H1 (cell line): Measurements from ENCODE around the gene CLDN14.

Source experiments
- CTCF ChIP-seq, 3 experiments: IDR thresholded peaks; 1 replicate in 2 of 3; 2 replicates in 1 of 3; pipeline versions ENCODE4 v1.5.1 to v1.6.1; 2011; ENCODE audit warnings: low read length in 3 of 3, mild to moderate bottlenecking in 3 of 3, inconsistent platforms in 2 of 3, low read depth in 1 of 3, moderate library complexity in 1 of 3; ENCODE audit not compliant: insufficient read depth in 1 of 3; ENCODE audit errors: control extremely low read depth in 1 of 3
- EGR1 ChIP-seq: IDR thresholded peaks from 2 replicates; pipeline ENCODE4 v1.6.1; 2011; ENCODE audit warnings: low read depth, low read length, borderline replicate concordance
- NRF1 ChIP-seq: IDR thresholded peaks from 2 replicates; pipeline ENCODE4 v1.6.1; 2011; ENCODE audit warnings: mild to moderate bottlenecking, low read depth, low read length, improper control_type of control experiment
- SRF ChIP-seq: IDR thresholded peaks from 2 replicates; pipeline ENCODE4 v1.6.1; 2011; ENCODE audit warnings: mild to moderate bottlenecking, low read depth, low read length, moderate library complexity

GRCh38 chr21:36463204-36463603 lies 16.7 kb downstream of the CLDN14 start:
- TF ChIP-seq EGR1 = no peak
- no peak for TF ChIP-seq NRF1
- TF ChIP-seq CTCF (IDR thresholded peaks at IDR 0.05; ENCODE audit: control extremely low read depth in 1 of 3, insufficient read depth in 1 of 3, low read depth in 1 of 3, low read length in 3 of 3) = no peak
- no peak for TF ChIP-seq SRF
